Measurements from ENCODE around the gene RFESD.

RFESD gene

DNA sequence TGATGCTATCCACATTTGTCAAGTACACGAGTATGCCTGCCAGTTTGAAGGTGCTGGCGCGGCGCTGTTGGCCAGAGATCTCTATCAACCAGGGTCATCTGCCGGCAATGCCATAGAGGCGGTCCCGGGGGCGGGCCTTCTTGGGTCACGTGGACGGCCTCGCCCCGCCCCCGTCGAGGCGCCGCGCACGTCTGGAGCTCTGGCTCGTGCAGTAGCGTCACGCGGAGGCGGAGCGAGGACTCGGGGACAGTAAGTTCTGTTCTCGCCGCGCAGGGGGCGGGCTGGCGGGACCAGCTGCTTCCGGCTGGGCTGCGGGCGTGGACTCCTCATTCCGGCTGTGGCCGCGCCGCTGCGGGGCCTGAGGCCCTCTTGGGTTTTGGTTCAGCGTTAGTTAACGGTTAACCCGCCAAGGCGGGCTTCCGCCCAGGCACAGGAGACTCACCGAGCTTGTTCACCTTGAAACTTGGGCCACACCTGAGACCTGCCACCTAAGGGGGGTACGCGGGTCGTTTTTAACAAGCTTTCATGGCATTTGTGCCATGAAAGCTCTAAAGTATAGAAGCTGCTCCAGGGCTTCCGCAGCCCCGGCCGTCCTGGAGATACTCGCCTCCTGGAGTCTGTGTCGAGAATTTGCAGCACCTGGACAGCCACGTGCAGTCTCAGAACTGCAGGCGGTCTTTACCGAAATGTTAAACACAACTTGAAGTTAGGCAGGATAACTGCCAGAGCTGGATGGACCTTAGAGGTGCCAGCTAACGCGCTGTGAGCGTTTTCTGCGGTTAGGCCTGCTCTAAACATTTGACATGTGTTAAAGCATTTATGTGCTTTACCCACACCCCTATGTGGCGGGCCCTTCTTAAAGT lies at the start of gene RFESD:
RFESD (plus strand) TSS at position 209 of the 863 bp plus-strand sequence. CDS start 5,495 bp downstream, outside the sequence.
- Histone ChIP-seq H3K36me3 (no peaks in the 10 kb centered on the region), H3K27me3 (no peaks in the 10 kb centered on the region), H3K4me1 (peaks cover 0 to 23% (median 5%) of the 10 kb centered on the region in 4 donors), H3K4me3 (peak within 1 kb of the TSS; percentile 56 to 61), H3K27ac (peak within 1 kb of the TSS; percentile 91 to 95), H3K9me3 (no peaks in the 10 kb centered on the region)
- intact Hi-C loops (cut with DNase I; ENCODE audit: low total_unique reads), result loop anchor here (5.0 to 10.0 kb wide), 2 partner anchors 86 to 698 kb away; partner anchors contain the start of gene RHOBTB3
- peak in 1 of 2 experiments; percentile 15 for TF ChIP-seq CTCF (IDR thresholded peaks at IDR 0.05)
- DNase-seq, result peak; percentile 99 to 100

- no peak for DNase-seq
- intact Hi-C loops (cut with DNase I; ENCODE audit: low total_unique reads), result no loop called here
- no peak overlapping the region for H3K4me3 ChIP-seq
- no peak overlapping the region for H3K27ac ChIP-seq
- H3K9me3 ChIP-seq, result no peaks in the 10 kb centered on the region
- H3K27me3 ChIP-seq, result no peaks in the 10 kb centered on the region
- H3K4me1 ChIP-seq, result peaks cover 0 to 10% (median 3%) of the 10 kb centered on the region in 4 donors
- H3K36me3 ChIP-seq, result peaks cover 0 to 4% (median 0%) of the 10 kb centered on the region in 3 donors
- no peak for TF ChIP-seq CTCF (IDR thresholded peaks at IDR 0.05)
Observed at GRCh38 chr5:95599252-95599651, 47.3 kb upstream of the RFESD start.

DNA sequence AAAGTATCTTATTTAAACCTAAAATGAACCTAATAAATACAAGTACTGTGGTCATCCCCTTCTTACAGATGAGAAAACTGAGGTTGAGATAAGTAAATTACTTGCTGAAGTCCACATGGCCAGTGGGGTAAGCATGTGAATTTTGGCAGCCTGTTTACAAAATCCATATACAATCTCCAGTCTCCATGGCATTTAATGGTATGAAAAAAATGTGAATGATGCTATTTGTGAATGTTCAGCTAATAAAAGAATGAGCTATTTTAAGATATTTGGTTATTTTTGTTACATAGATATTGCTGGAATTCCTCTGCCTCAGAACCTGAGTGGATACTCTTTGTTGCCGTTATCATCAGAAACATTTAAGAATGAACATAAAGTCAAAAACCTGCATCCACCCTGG lies 46.0 kb upstream of the RFESD start:
- Histone ChIP-seq H3K4me3 (no peak overlapping the region), H3K9me3 (no peaks in the 10 kb centered on the region), H3K4me1 (peaks cover 0 to 10% (median 3%) of the 10 kb centered on the region in 4 donors), H3K27me3 (no peaks in the 10 kb centered on the region), H3K27ac (no peak overlapping the region), H3K36me3 (peaks cover 0 to 4% (median 0%) of the 10 kb centered on the region in 3 donors)
- no peak for TF ChIP-seq CTCF (IDR thresholded peaks at IDR 0.05)
- no peak for DNase-seq
- intact Hi-C loops (cut with DNase I; ENCODE audit: low total_unique reads), result no loop called here

DNA sequence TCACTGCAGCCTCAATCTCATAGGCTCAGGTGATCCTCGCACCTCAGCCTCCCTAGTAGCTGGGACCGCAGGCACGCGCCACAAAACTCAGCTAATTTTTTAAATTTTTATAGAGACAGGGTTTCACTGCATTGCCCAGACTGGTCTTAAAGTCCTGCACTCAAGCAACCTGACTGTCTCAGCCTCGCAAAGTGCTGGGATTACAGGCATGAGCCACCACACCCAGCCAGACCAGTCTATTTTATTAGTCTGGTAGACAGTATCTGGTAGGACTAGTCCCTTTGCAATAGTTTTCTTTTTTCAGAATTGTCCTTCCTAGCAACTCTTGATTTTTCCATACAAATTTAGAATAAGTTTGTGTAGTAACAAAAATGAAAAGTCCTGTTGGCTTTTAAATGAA lies 40.8 kb upstream of the RFESD start:
- no peak for DNase-seq
- Histone ChIP-seq H3K4me3 (no peak overlapping the region), H3K9me3 (no peaks in the 10 kb centered on the region), H3K36me3 (peaks cover 0 to 4% (median 0%) of the 10 kb centered on the region in 3 donors), H3K4me1 (peaks cover 0 to 5% (median under 1%) of the 10 kb centered on the region in 4 donors), H3K27ac (no peak overlapping the region), H3K27me3 (no peaks in the 10 kb centered on the region)
- intact Hi-C loops (cut with DNase I; ENCODE audit: low total_unique reads), result no loop called here
- TF ChIP-seq CTCF (IDR thresholded peaks at IDR 0.05), result no peak

GRCh38 chr5:95606419-95606818 lies 40.2 kb upstream of the RFESD start:
- Histone ChIP-seq H3K27ac (no peak overlapping the region), H3K4me1 (no peaks in the 10 kb centered on the region), H3K27me3 (no peaks in the 10 kb centered on the region), H3K4me3 (no peak overlapping the region), H3K9me3 (no peaks in the 10 kb centered on the region), H3K36me3 (peaks cover 0 to 4% (median 0%) of the 10 kb centered on the region in 3 donors)
- intact Hi-C loops (cut with DNase I; ENCODE audit: low total_unique reads), result no loop called here
- no peak for DNase-seq
- TF ChIP-seq CTCF (IDR thresholded peaks at IDR 0.05), result no peak

Data from tibial artery (tissue), 4 donors.